DOHH2 (cell line): ENCODE data around the gene SMOC1.

Experiments
- H3F3A ChIP-seq: fragments of 200-600 bp; sonication (generic), shearing (Covaris generic); 2 replicates; pipeline ENCODE4 v1.6.0; 2016; ENCODE audit warnings: antibody characterized with exemption, mild to moderate bottlenecking; ENCODE audit not compliant: control insufficient read depth, insufficient read depth
- H3K27ac ChIP-seq: fragments of 200-600 bp; sonication (generic); 2 replicates; pipeline ENCODE4 v1.5.1; 2014; ENCODE audit warnings: low read depth, mild to moderate bottlenecking, low read length, moderate library complexity
- H3K27me3 ChIP-seq: fragments of 200-600 bp; sonication (generic); 2 replicates; pipeline ENCODE4 v1.6.1; 2014; ENCODE audit warnings: mild to moderate bottlenecking, low read length, mixed read lengths; ENCODE audit not compliant: control insufficient read depth
- H3K36me3 ChIP-seq: fragments of 200-600 bp; sonication (generic); 2 replicates; pipeline ENCODE4 v1.6.1; 2014; ENCODE audit warnings: mild to moderate bottlenecking, low read length, moderate library complexity, mixed read lengths; ENCODE audit not compliant: control insufficient read depth
- H3K4me1 ChIP-seq: fragments of 200-600 bp; sonication (generic); 2 replicates; pipeline ENCODE4 v1.6.1; 2014; ENCODE audit warnings: mild to moderate bottlenecking, low read length, mixed read lengths; ENCODE audit not compliant: control insufficient read depth
- H3K4me2 ChIP-seq: fragments of 200-600 bp; sonication (generic); 2 replicates; pipeline ENCODE4 v1.6.0; 2014; ENCODE audit warnings: mild to moderate bottlenecking, low read length, moderate library complexity
- H3K4me3 ChIP-seq: fragments of 200-600 bp; sonication (generic); 2 replicates; pipeline ENCODE4 v1.5.1; 2014; ENCODE audit warnings: mild to moderate bottlenecking, low read length, mixed read lengths
- H3K79me2 ChIP-seq: fragments of 200-600 bp; sonication (generic); 2 replicates; pipeline ENCODE4 v1.6.1; 2014; ENCODE audit warnings: mild to moderate bottlenecking, low read length, mixed read lengths; ENCODE audit not compliant: control insufficient read depth
- H3K9me2 ChIP-seq: fragments of 200-600 bp; sonication (generic); replicated peaks from 2 replicates; pipeline ENCODE4 v1.6.1; 2014; ENCODE audit warnings: mild to moderate bottlenecking, low read length, mixed read lengths; ENCODE audit not compliant: control insufficient read depth
- H3K9me3 ChIP-seq: fragments of 200-600 bp; sonication (generic); 2 replicates; pipeline ENCODE4 v1.6.1; 2014; ENCODE audit warnings: antibody characterized with exemption, low read length, mixed read lengths; ENCODE audit not compliant: control insufficient read depth, insufficient read depth
- H4K20me1 ChIP-seq: fragments of 200-600 bp; sonication (generic); 2 replicates; pipeline ENCODE4 v1.6.0; 2014; ENCODE audit warnings: low read depth, mild to moderate bottlenecking, antibody characterized with exemption, low read length, moderate library complexity; ENCODE audit not compliant: control insufficient read depth, insufficient read depth
- CTCF ChIP-seq: fragments of 200-600 bp; sonication (generic); IDR thresholded peaks from one replicate; pipeline ENCODE4 v1.5.1; 2014; ENCODE audit warnings: antibody characterized with exemption, mild to moderate bottlenecking, low read depth, low read length; ENCODE audit not compliant: poor library complexity, severe bottlenecking
- EZH2phosphoT487 ChIP-seq: fragments of 200-600 bp; sonication (generic); IDR thresholded peaks from 2 replicates; pipeline ENCODE4 v1.6.1; 2017; ENCODE audit warnings: borderline replicate concordance, mild to moderate bottlenecking, antibody characterized with exemption, low read length, moderate library complexity, mixed read lengths

Gene SMOC1

GRCh38 chr14:69987406-69988121, 108.3 kb downstream of the SMOC1 start:
- Histone ChIP-seq H3K27ac (no peak overlapping the region), H3K79me2 (no peaks in the 10 kb centered on the region), H3K4me1 (no peaks in the 10 kb centered on the region), H3F3A (no peaks in the 10 kb centered on the region), H3K4me3 (no peak overlapping the region), H3K36me3 (no peaks in the 10 kb centered on the region), H3K9me3 (peaks cover 4% of the 10 kb centered on the region; the same call in 1 of the 2 replicates), H3K27me3 (peaks cover 33% of the 10 kb centered on the region), H3K9me2 (no peaks in the 10 kb centered on the region), H4K20me1 (no peaks in the 10 kb centered on the region), H3K4me2 (no peak overlapping the region)
- TF ChIP-seq EZH2phosphoT487 (no peak), CTCF (no peak)

GRCh38 chr14:69988979-69989378, 109.8 kb downstream of the SMOC1 start:
- no peak for TF ChIP-seq EZH2phosphoT487
- TF ChIP-seq CTCF: no peak
- no peaks in the 10 kb centered on the region for H3F3A ChIP-seq
- H3K79me2 ChIP-seq: no peaks in the 10 kb centered on the region

GRCh38 chr14:69989622-69990021, 110.4 kb downstream of the SMOC1 start:
- Histone ChIP-seq H4K20me1 (no peaks in the 10 kb centered on the region), H3F3A (no peaks in the 10 kb centered on the region), H3K9me3 (peaks cover 4% of the 10 kb centered on the region; the same call in 1 of the 2 replicates), H3K9me2 (no peaks in the 10 kb centered on the region), H3K4me2 (no peak overlapping the region), H3K36me3 (no peaks in the 10 kb centered on the region), H3K4me3 (no peak overlapping the region), H3K27me3 (peaks cover 47% of the 10 kb centered on the region), H3K27ac (no peak overlapping the region), H3K4me1 (no peaks in the 10 kb centered on the region), H3K79me2 (no peaks in the 10 kb centered on the region)
- TF ChIP-seq CTCF (no peak), EZH2phosphoT487 (no peak)

More at GRCh38 chr14:69988979-69989378, 109.8 kb downstream of the SMOC1 start:
- Histone ChIP-seq H3K27ac (no peak overlapping the region), H3K9me3 (peaks cover 4% of the 10 kb centered on the region; the same call in 1 of the 2 replicates), H3K27me3 (peaks cover 41% of the 10 kb centered on the region), H3K4me2 (no peak overlapping the region), H3K4me3 (no peak overlapping the region), H3K36me3 (no peaks in the 10 kb centered on the region), H4K20me1 (no peaks in the 10 kb centered on the region), H3K9me2 (no peaks in the 10 kb centered on the region), H3K4me1 (no peaks in the 10 kb centered on the region)
